ENCODE measurements around the gene TXNDC11.

TXNDC11 gene

DNA sequence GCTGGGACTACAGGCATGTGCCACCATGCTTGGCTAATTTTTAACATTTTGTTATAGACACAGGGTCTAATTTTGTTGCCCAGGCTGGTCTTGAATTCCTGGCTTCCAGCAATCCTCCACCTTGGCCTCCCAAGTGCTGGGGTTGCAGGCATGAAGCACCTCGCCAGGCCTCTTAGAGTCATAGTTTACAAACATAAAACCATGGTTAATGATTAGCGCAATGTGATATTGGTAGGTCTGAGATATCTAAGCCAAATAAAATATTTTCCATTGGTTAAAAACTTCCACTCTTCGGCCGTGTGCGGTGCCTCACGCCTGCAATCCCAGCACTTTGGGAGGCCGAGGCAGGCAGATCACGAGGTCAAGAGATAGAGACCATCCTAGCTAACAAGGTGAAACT, 16.6 kb downstream of the TXNDC11 start:
- Histone ChIP-seq H3K23ac (ENCODE audit: low read length) (no peak overlapping the region), H3K4me2 (ENCODE audit: low read length) (no peak overlapping the region), H3K79me2 (ENCODE audit: control insufficient read depth, insufficient read depth, low read length, poor library complexity) (no peaks in the 10 kb centered on the region), H3K79me1 (ENCODE audit: low read length) (no peaks in the 10 kb centered on the region), H4K91ac (ENCODE audit: low read depth, low read length) (no peak overlapping the region), H3K9ac (ENCODE audit: low read length) (no peak overlapping the region), H2BK120ac (ENCODE audit: insufficient read depth, low read length, poor library complexity) (no peak overlapping the region), H3K9me3 (ENCODE audit: insufficient read depth, low read depth, low read length) (no peaks in the 10 kb centered on the region), H3K36me3 (ENCODE audit: control insufficient read depth in 1 of 2, insufficient read depth in 2 of 2, low read length in 2 of 2) (peaks cover 28 to 33% of the 10 kb centered on the region in 2 experiments), H3K4me3 (ENCODE audit: low read depth, low read length) (no peak overlapping the region), H2AK5ac (ENCODE audit: low read length) (no peak overlapping the region), H4K12ac (ENCODE audit: low read depth, low read length) (no peak overlapping the region), H3K18ac (ENCODE audit: low read length) (no peak overlapping the region), H3K14ac (ENCODE audit: low read length) (no peak overlapping the region), H3K27ac (ENCODE audit: low read depth, low read length) (no peak overlapping the region), H4K8ac (ENCODE audit: low read depth, low read length) (no peak overlapping the region), H3K4me1 (ENCODE audit: control insufficient read depth in 1 of 2, insufficient read depth in 2 of 2, low read length in 2 of 2) (no peaks in the 10 kb centered on the region), H3K4ac (ENCODE audit: low read depth, low read length) (no peak overlapping the region), H2BK5ac (ENCODE audit: low read depth, low read length, poor library complexity) (no peak overlapping the region), H2BK12ac (ENCODE audit: low read length) (no peak overlapping the region), H3K27me3 (ENCODE audit: insufficient read depth, low read length) (no peaks in the 10 kb centered on the region), H2AFZ (ENCODE audit: insufficient read depth, low read length, poor library complexity) (no peak overlapping the region)
- no peak for DNase-seq
- WGBS (ENCODE audit: extremely low coverage, insufficient coverage, insufficient read length) = no CpG with 5 or more reads among the region's 8 CpGs

GRCh38 chr16:11725457-11725856, 17.2 kb downstream of the TXNDC11 start:
- no peak overlapping the region for H3K27ac ChIP-seq (ENCODE audit: low read depth, low read length)
- no peak overlapping the region for H3K18ac ChIP-seq (ENCODE audit: low read length)
- H3K9me3 ChIP-seq (ENCODE audit: insufficient read depth, low read depth, low read length) = no peaks in the 10 kb centered on the region
- no peak overlapping the region for H4K12ac ChIP-seq (ENCODE audit: low read depth, low read length)
- H2AK5ac ChIP-seq (ENCODE audit: low read length) = no peak overlapping the region
- no peak overlapping the region for H4K8ac ChIP-seq (ENCODE audit: low read depth, low read length)
- no CpG with 5 or more reads among the region's 1 CpG for WGBS (ENCODE audit: extremely low coverage, insufficient coverage, insufficient read length)
- H3K14ac ChIP-seq (ENCODE audit: low read length) = no peak overlapping the region
- H3K79me1 ChIP-seq (ENCODE audit: low read length) = no peaks in the 10 kb centered on the region
- no peak overlapping the region for H3K4me3 ChIP-seq (ENCODE audit: low read depth, low read length)
- no peak overlapping the region for H2BK12ac ChIP-seq (ENCODE audit: low read length)
- H4K91ac ChIP-seq (ENCODE audit: low read depth, low read length) = no peak overlapping the region
- peaks cover 33 to 37% of the 10 kb centered on the region in 2 experiments for H3K36me3 ChIP-seq (ENCODE audit: control insufficient read depth in 1 of 2, insufficient read depth in 2 of 2, low read length in 2 of 2)
- no peak overlapping the region for H2AFZ ChIP-seq (ENCODE audit: insufficient read depth, low read length, poor library complexity)
- H3K9ac ChIP-seq (ENCODE audit: low read length) = no peak overlapping the region
- H3K4ac ChIP-seq (ENCODE audit: low read depth, low read length) = no peak overlapping the region
- DNase-seq = no peak
- H3K27me3 ChIP-seq (ENCODE audit: insufficient read depth, low read length) = no peaks in the 10 kb centered on the region
- H3K79me2 ChIP-seq (ENCODE audit: control insufficient read depth, insufficient read depth, low read length, poor library complexity) = no peaks in the 10 kb centered on the region
- no peak overlapping the region for H2BK5ac ChIP-seq (ENCODE audit: low read depth, low read length, poor library complexity)
- no peak overlapping the region for H3K4me2 ChIP-seq (ENCODE audit: low read length)
- H3K23ac ChIP-seq (ENCODE audit: low read length) = no peak overlapping the region
- no peaks in the 10 kb centered on the region for H3K4me1 ChIP-seq (ENCODE audit: control insufficient read depth in 1 of 2, insufficient read depth in 2 of 2, low read length in 2 of 2)
- H2BK120ac ChIP-seq (ENCODE audit: insufficient read depth, low read length, poor library complexity) = no peak overlapping the region

DNA sequence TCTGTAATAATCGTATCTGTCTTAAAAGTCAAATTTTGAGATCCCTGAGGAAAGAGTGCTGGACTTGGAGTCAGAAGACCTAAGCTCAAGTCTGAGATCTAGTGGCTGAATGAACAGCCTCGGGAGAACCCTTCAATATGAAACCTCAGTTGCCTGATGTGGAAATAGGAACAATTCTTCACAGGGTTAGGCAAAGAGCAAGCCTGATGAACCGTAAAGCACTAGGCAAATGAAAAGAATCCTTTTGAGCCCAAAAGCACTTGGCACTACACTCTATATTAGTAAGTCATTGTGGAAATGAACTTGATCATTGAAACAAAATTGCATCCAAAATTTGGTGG, 20.2 kb downstream of the TXNDC11 start:
- Histone ChIP-seq H3K27me3 (ENCODE audit: insufficient read depth, low read length) (no peaks in the 10 kb centered on the region), H4K12ac (ENCODE audit: low read depth, low read length) (no peak overlapping the region), H3K23ac (ENCODE audit: low read length) (no peak overlapping the region), H3K4me3 (ENCODE audit: low read depth, low read length) (no peak overlapping the region), H2BK120ac (ENCODE audit: insufficient read depth, low read length, poor library complexity) (no peak overlapping the region), H3K4ac (ENCODE audit: low read depth, low read length) (no peak overlapping the region), H2BK12ac (ENCODE audit: low read length) (no peak overlapping the region), H3K36me3 (ENCODE audit: control insufficient read depth in 1 of 2, insufficient read depth in 2 of 2, low read length in 2 of 2) (peaks cover 28 to 31% of the 10 kb centered on the region in 2 experiments), H2BK5ac (ENCODE audit: low read depth, low read length, poor library complexity) (no peak overlapping the region), H3K4me1 (ENCODE audit: control insufficient read depth in 1 of 2, insufficient read depth in 2 of 2, low read length in 2 of 2) (no peaks in the 10 kb centered on the region), H3K18ac (ENCODE audit: low read length) (no peak overlapping the region), H2AK5ac (ENCODE audit: low read length) (no peak overlapping the region), H4K91ac (ENCODE audit: low read depth, low read length) (no peak overlapping the region), H3K4me2 (ENCODE audit: low read length) (no peak overlapping the region), H3K79me1 (ENCODE audit: low read length) (no peaks in the 10 kb centered on the region), H3K79me2 (ENCODE audit: control insufficient read depth, insufficient read depth, low read length, poor library complexity) (no peaks in the 10 kb centered on the region), H4K8ac (ENCODE audit: low read depth, low read length) (no peak overlapping the region), H3K14ac (ENCODE audit: low read length) (no peak overlapping the region), H2AFZ (ENCODE audit: insufficient read depth, low read length, poor library complexity) (no peak overlapping the region), H3K9ac (ENCODE audit: low read length) (no peak overlapping the region), H3K9me3 (ENCODE audit: insufficient read depth, low read depth, low read length) (no peaks in the 10 kb centered on the region), H3K27ac (ENCODE audit: low read depth, low read length) (no peak overlapping the region)
- WGBS (ENCODE audit: extremely low coverage, insufficient coverage, insufficient read length) = no CpG with 5 or more reads among the region's 3 CpGs
- no peak for DNase-seq

GRCh38 chr16:11721781-11722467, 20.7 kb downstream of the TXNDC11 start:
- Histone ChIP-seq H2BK5ac (ENCODE audit: low read depth, low read length, poor library complexity) (no peak overlapping the region), H3K4me3 (ENCODE audit: low read depth, low read length) (no peak overlapping the region), H3K9me3 (ENCODE audit: insufficient read depth, low read depth, low read length) (no peaks in the 10 kb centered on the region), H2AFZ (ENCODE audit: insufficient read depth, low read length, poor library complexity) (no peak overlapping the region), H2AK5ac (ENCODE audit: low read length) (no peak overlapping the region), H3K79me2 (ENCODE audit: control insufficient read depth, insufficient read depth, low read length, poor library complexity) (no peaks in the 10 kb centered on the region), H3K79me1 (ENCODE audit: low read length) (no peaks in the 10 kb centered on the region), H4K12ac (ENCODE audit: low read depth, low read length) (no peak overlapping the region), H2BK120ac (ENCODE audit: insufficient read depth, low read length, poor library complexity) (no peak overlapping the region), H3K23ac (ENCODE audit: low read length) (no peak overlapping the region), H3K27me3 (ENCODE audit: insufficient read depth, low read length) (no peaks in the 10 kb centered on the region), H3K14ac (ENCODE audit: low read length) (no peak overlapping the region), H3K18ac (ENCODE audit: low read length) (no peak overlapping the region), H3K9ac (ENCODE audit: low read length) (no peak overlapping the region), H3K4me2 (ENCODE audit: low read length) (no peak overlapping the region), H3K4me1 (ENCODE audit: control insufficient read depth in 1 of 2, insufficient read depth in 2 of 2, low read length in 2 of 2) (no peaks in the 10 kb centered on the region), H4K91ac (ENCODE audit: low read depth, low read length) (no peak overlapping the region), H3K27ac (ENCODE audit: low read depth, low read length) (no peak overlapping the region), H4K8ac (ENCODE audit: low read depth, low read length) (no peak overlapping the region), H3K4ac (ENCODE audit: low read depth, low read length) (no peak overlapping the region), H3K36me3 (ENCODE audit: control insufficient read depth in 1 of 2, insufficient read depth in 2 of 2, low read length in 2 of 2) (peaks cover 28 to 31% of the 10 kb centered on the region in 2 experiments), H2BK12ac (ENCODE audit: low read length) (no peak overlapping the region)
- DNase-seq = no peak
- WGBS (ENCODE audit: extremely low coverage, insufficient coverage, insufficient read length) = no CpG with 5 or more reads among the region's 4 CpGs
